Activated naive CD4-positive, alpha-beta T cell treated with anti-CD3 and anti-CD28 coated beads, Interleukin-2, amount 50 U/mL, for 72 hours (primary cell): ENCODE measurements around the gene MAPK14. TPM values are rescaled to one million over a fixed set of nuclear protein-coding genes. Genes with fewer than 3 reads are reported as not detected.
"Not testable (repeated sequence)": the region's sequence is repeated elsewhere in the genome, so short reads cannot be mapped to it uniquely, and the experiment has no call there.

Experiments
- ATAC-seq, 2 donors: fragments of 150-1000 bp; cut with Tn5 transposase; 2 replicates each; pipeline ENCODE4 v1.10.0; 2021; ENCODE audit warnings: mild to moderate bottlenecking in 2 of 2, moderate library complexity in 2 of 2
- DNase-seq, 2 donors: peaks; one replicate each; pipeline ENCODE4 v3.0.0; 2021 to 2022; ENCODE audit warnings: low spot score in 2 of 2
- H3K27ac Mint-ChIP-seq, 2 donors: one replicate each; pipeline ENCODE4 v1.8.0; 2022; ENCODE audit warnings: mild to moderate bottlenecking in 2 of 2, mixed read lengths in 2 of 2
- H3K36me3 Mint-ChIP-seq, 2 donors: one replicate each; pipeline ENCODE4 v1.8.0; 2022; ENCODE audit warnings: mixed read lengths in 2 of 2
- H3K9me3 Mint-ChIP-seq, 2 donors: one replicate each; pipeline ENCODE4 v1.8.0; 2022; ENCODE audit warnings: mixed read lengths in 2 of 2
- total RNA-seq, 2 donors: library from RNA; stranded (reverse); gene quantifications; one replicate each; pipeline ENCODE4 v1.2.3, GENCODE V29; 2022

MAPK14 gene
- total RNA-seq, 2 donors from 2014 or later: 45.3 to 51.5 TPM

- Mint-ChIP-seq H3K9me3 (no peaks in the 10 kb centered on the region), H3K27ac (peak overlapping the region in 1 of 2 donors; percentile 17), H3K36me3 (peaks cover 10 to 29% of the 10 kb centered on the region in 2 donors)
- DNase-seq (no peak), ATAC-seq (peak in 1 of 2 donors; percentile 73)
Measured at GRCh38 chr6:36076178-36077063, 48.8 kb downstream of the MAPK14 start.

- no peak overlapping the region for H3K27ac Mint-ChIP-seq
- peaks cover 21 to 46% of the 10 kb centered on the region in 2 donors for H3K36me3 Mint-ChIP-seq
- DNase-seq: no peak
- ATAC-seq: no peak
- H3K9me3 Mint-ChIP-seq: peaks cover 0 to 5% of the 10 kb centered on the region in 2 donors
Measured at GRCh38 chr6:36078159-36078558, 50.6 kb downstream of the MAPK14 start.

GRCh38 chr6:36079601-36080000, 52.0 kb downstream of the MAPK14 start:
- DNase-seq: no peak

GRCh38 chr6:36082318-36082717, 54.7 kb downstream of the MAPK14 start:
- ATAC-seq (no peak), DNase-seq (no peak)
- Mint-ChIP-seq H3K9me3 (peaks cover 0 to 15% of the 10 kb centered on the region in 2 donors), H3K27ac (peak overlapping the region in 1 of 2 donors; percentile 5), H3K36me3 (peaks cover 34 to 66% of the 10 kb centered on the region in 2 donors)

More at GRCh38 chr6:36079601-36080000, 52.0 kb downstream of the MAPK14 start:
- no peak overlapping the region for H3K27ac Mint-ChIP-seq
- H3K9me3 Mint-ChIP-seq: peaks cover 0 to 5% of the 10 kb centered on the region in 2 donors
- peaks cover 33 to 56% of the 10 kb centered on the region in 2 donors for H3K36me3 Mint-ChIP-seq
- ATAC-seq: no peak

- Mint-ChIP-seq H3K27ac (no peak overlapping the region), H3K9me3 (peaks cover 0 to 21% of the 10 kb centered on the region in 2 donors), H3K36me3 (peaks cover 34 to 74% of the 10 kb centered on the region in 2 donors)
- no peak for DNase-seq
- no peak for ATAC-seq
Measured at GRCh38 chr6:36083446-36083845, 55.8 kb downstream of the MAPK14 start.

GRCh38 chr6:36088204-36088603, 60.6 kb downstream of the MAPK14 start:
- not testable (repeated sequence) for DNase-seq, ATAC-seq
- Mint-ChIP-seq H3K27ac (peak overlapping the region in 1 of 2 donors; percentile 4), H3K36me3 (peaks cover 12 to 28% of the 10 kb centered on the region in 2 donors), H3K9me3 (peaks cover 0 to 16% of the 10 kb centered on the region in 2 donors)

GRCh38 chr6:36089048-36089447, 61.4 kb downstream of the MAPK14 start:
- peak overlapping the region in 1 of 2 donors; percentile 2 for H3K27ac Mint-ChIP-seq
- no peak for ATAC-seq
- H3K36me3 Mint-ChIP-seq: peaks cover 6 to 23% of the 10 kb centered on the region in 2 donors
- DNase-seq: no peak
- peaks cover 0 to 16% of the 10 kb centered on the region in 2 donors for H3K9me3 Mint-ChIP-seq

GRCh38 chr6:36094238-36094637, 66.6 kb downstream of the MAPK14 start:
- DNase-seq (no peak), ATAC-seq (no peak)
- Mint-ChIP-seq H3K27ac (peak overlapping the region in 1 of 2 donors; percentile 51), H3K9me3 (no peaks in the 10 kb centered on the region), H3K36me3 (no peaks in the 10 kb centered on the region)

- ATAC-seq (peak; percentile 93 to 96), DNase-seq (peak; percentile 70 to 79)
- no peaks in the 10 kb centered on the region for H3K9me3 Mint-ChIP-seq
- H3K27ac Mint-ChIP-seq: peak overlapping the region; percentile 9 to 51
- no peaks in the 10 kb centered on the region for H3K36me3 Mint-ChIP-seq
Measured at GRCh38 chr6:36094753-36095496, 67.3 kb downstream of the MAPK14 start.

GRCh38 chr6:36095497-36096391, 68.1 kb downstream of the MAPK14 start:
- H3K27ac Mint-ChIP-seq: peak overlapping the region in 1 of 2 donors; percentile 9
- ATAC-seq (peak; percentile 42 to 46), DNase-seq (no peak)
- no peaks in the 10 kb centered on the region for H3K36me3 Mint-ChIP-seq
- no peaks in the 10 kb centered on the region for H3K9me3 Mint-ChIP-seq

GRCh38 chr6:36098253-36098919, 70.8 kb downstream of the MAPK14 start:
- DNase-seq (no peak), ATAC-seq (no peak)
- no peaks in the 10 kb centered on the region for H3K9me3 Mint-ChIP-seq
- peaks cover 6 to 11% of the 10 kb centered on the region in 2 donors for H3K36me3 Mint-ChIP-seq
- no peak overlapping the region for H3K27ac Mint-ChIP-seq

- H3K27ac Mint-ChIP-seq: peak overlapping the region in 1 of 2 donors; percentile 34
- no peaks in the 10 kb centered on the region for H3K9me3 Mint-ChIP-seq
- peaks cover 6 to 11% of the 10 kb centered on the region in 2 donors for H3K36me3 Mint-ChIP-seq
- DNase-seq (no peak), ATAC-seq (no peak)
Measured at GRCh38 chr6:36098920-36099647, 71.5 kb downstream of the MAPK14 start.

GRCh38 chr6:36099869-36100483, 72.4 kb downstream of the MAPK14 start:
- no peak for DNase-seq
- H3K9me3 Mint-ChIP-seq: no peaks in the 10 kb centered on the region

GRCh38 chr6:36101691-36102090, 74.1 kb downstream of the MAPK14 start:
- no peak for DNase-seq
- peaks cover 6 to 11% of the 10 kb centered on the region in 2 donors for H3K36me3 Mint-ChIP-seq
- H3K9me3 Mint-ChIP-seq: no peaks in the 10 kb centered on the region
- no peak overlapping the region for H3K27ac Mint-ChIP-seq
- no peak for ATAC-seq

More at GRCh38 chr6:36099869-36100483, 72.4 kb downstream of the MAPK14 start:
- Mint-ChIP-seq H3K27ac (no peak overlapping the region), H3K36me3 (peaks cover 6 to 11% of the 10 kb centered on the region in 2 donors)
- no peak for ATAC-seq

GRCh38 chr6:36102853-36103252, 75.2 kb downstream of the MAPK14 start:
- ATAC-seq (no peak), DNase-seq (no peak)
- Mint-ChIP-seq H3K9me3 (no peaks in the 10 kb centered on the region), H3K27ac (peak overlapping the region in 1 of 2 donors; percentile 59), H3K36me3 (peaks cover 6 to 17% of the 10 kb centered on the region in 2 donors)
